Loucy (cell line): ENCODE results near the gene UBAC2.

ENCODE experiments used
- H2AFZ ChIP-seq: fragments of 200-600 bp; sonication (generic); 2 replicates; pipeline ENCODE4 v1.6.0; 2016; ENCODE audit warnings: antibody characterized with exemption, mild to moderate bottlenecking, low read length, moderate library complexity
- H3F3A ChIP-seq: fragments of 200-600 bp; 2 replicates; pipeline ENCODE4 v1.6.0; 2016; ENCODE audit warnings: antibody characterized with exemption, low read depth, mild to moderate bottlenecking
- H3K27me3 ChIP-seq: fragments of 200-600 bp; sonication (generic); 2 replicates; pipeline ENCODE4 v1.6.1; 2014; ENCODE audit warnings: low read length, mild to moderate bottlenecking; ENCODE audit not compliant: insufficient read depth, poor library complexity, severe bottlenecking
- H3K36me3 ChIP-seq: fragments of 200-600 bp; sonication (generic); 2 replicates; pipeline ENCODE4 v1.6.1; 2016; ENCODE audit warnings: low read length; ENCODE audit not compliant: insufficient read depth
- H3K4me1 ChIP-seq: fragments of 200-600 bp; sonication (generic); 2 replicates; pipeline ENCODE4 v1.5.1; 2014; ENCODE audit warnings: low read length, mild to moderate bottlenecking; ENCODE audit not compliant: insufficient read depth, poor library complexity, severe bottlenecking
- H3K4me2 ChIP-seq: fragments of 200-600 bp; sonication (generic); 2 replicates; pipeline ENCODE4 v1.6.0; 2014; ENCODE audit warnings: antibody characterized with exemption, low read length, low read depth, mild to moderate bottlenecking; ENCODE audit not compliant: poor library complexity, severe bottlenecking
- H3K4me3 ChIP-seq: fragments of 200-600 bp; sonication (generic); 2 replicates; pipeline ENCODE4 v1.5.1; 2014; ENCODE audit warnings: low read length, mild to moderate bottlenecking, mixed read lengths; ENCODE audit not compliant: poor library complexity, severe bottlenecking
- H3K79me2 ChIP-seq: fragments of 200-600 bp; sonication (generic); 2 replicates; pipeline ENCODE4 v1.6.1; 2014; ENCODE audit warnings: low read length; ENCODE audit not compliant: insufficient read depth
- H3K9ac ChIP-seq: fragments of 200-600 bp; sonication (generic); 2 replicates; pipeline ENCODE4 v1.6.0; 2014; ENCODE audit warnings: mild to moderate bottlenecking, low read depth, low read length, moderate library complexity; ENCODE audit not compliant: poor library complexity, severe bottlenecking
- H3K9me2 ChIP-seq: fragments of 200-600 bp; sonication (generic); replicated peaks from 2 replicates; pipeline ENCODE4 v1.6.1; 2016; ENCODE audit warnings: low read depth, low read length, mixed read lengths
- H3K9me3 ChIP-seq: fragments of 200-600 bp; sonication (generic); 2 replicates; pipeline ENCODE4 v1.6.1; 2014; ENCODE audit warnings: mild to moderate bottlenecking, antibody characterized with exemption, low read length, low read depth; ENCODE audit not compliant: insufficient read depth
- H4K20me1 ChIP-seq: fragments of 200-600 bp; sonication (generic); 2 replicates; pipeline ENCODE4 v1.6.0; 2014; ENCODE audit warnings: antibody characterized with exemption, low read length, mild to moderate bottlenecking; ENCODE audit not compliant: insufficient read depth, poor library complexity, severe bottlenecking
- EZH2phosphoT487 ChIP-seq: fragments of 200-600 bp; IDR thresholded peaks from 2 replicates; pipeline ENCODE4 v1.6.1; 2018; ENCODE audit warnings: antibody characterized with exemption, mild to moderate bottlenecking, moderate library complexity, borderline replicate concordance
- TF ChIP-seq, protein P1 (sequence below): fragments of 200-600 bp; sonication (generic); conservative IDR thresholded peaks from 2 replicates; pipeline ENCODE4 v1.5.1; 2014; ENCODE audit warnings: mild to moderate bottlenecking, antibody characterized with exemption, low read length

UBAC2 gene

DNA sequence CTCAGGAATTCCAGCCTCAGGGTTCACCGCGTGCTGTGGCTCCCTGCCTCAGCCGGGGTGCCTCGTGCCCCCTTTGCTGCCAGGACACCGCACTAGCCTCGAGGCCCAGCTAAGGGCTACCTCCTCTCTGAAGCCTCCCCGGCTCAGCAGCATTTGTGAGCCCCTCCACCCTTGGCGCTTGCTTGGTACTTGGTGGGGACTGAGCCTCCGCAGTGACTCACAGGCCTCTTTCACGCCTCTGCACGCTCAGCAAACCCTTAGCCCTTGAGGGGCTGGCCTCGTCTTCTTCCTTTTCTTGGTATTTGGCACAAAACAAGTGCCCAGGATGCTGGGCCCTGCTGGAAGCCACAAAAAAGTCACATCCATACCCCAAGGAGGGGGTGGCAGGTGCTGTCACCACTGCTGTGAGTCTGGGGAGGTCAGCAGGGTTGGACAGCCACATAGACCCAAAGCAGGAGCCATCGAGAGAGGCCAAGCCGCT, 215.2 kb downstream of the UBAC2 start:
- TF ChIP-seq, protein P1, sequence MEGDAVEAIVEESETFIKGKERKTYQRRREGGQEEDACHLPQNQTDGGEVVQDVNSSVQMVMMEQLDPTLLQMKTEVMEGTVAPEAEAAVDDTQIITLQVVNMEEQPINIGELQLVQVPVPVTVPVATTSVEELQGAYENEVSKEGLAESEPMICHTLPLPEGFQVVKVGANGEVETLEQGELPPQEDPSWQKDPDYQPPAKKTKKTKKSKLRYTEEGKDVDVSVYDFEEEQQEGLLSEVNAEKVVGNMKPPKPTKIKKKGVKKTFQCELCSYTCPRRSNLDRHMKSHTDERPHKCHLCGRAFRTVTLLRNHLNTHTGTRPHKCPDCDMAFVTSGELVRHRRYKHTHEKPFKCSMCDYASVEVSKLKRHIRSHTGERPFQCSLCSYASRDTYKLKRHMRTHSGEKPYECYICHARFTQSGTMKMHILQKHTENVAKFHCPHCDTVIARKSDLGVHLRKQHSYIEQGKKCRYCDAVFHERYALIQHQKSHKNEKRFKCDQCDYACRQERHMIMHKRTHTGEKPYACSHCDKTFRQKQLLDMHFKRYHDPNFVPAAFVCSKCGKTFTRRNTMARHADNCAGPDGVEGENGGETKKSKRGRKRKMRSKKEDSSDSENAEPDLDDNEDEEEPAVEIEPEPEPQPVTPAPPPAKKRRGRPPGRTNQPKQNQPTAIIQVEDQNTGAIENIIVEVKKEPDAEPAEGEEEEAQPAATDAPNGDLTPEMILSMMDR: no peak
- TF ChIP-seq EZH2phosphoT487: no peak
- no peaks in the 10 kb centered on the region for H3K36me3 ChIP-seq
- H3K79me2 ChIP-seq: no peaks in the 10 kb centered on the region
- H4K20me1 ChIP-seq: no peaks in the 10 kb centered on the region
- H3K9me2 ChIP-seq: no peaks in the 10 kb centered on the region
- no peak overlapping the region for H2AFZ ChIP-seq
- no peak overlapping the region for H3K4me2 ChIP-seq
- H3K9ac ChIP-seq: no peak overlapping the region
- H3K4me1 ChIP-seq: peaks cover 19% of the 10 kb centered on the region
- no peaks in the 10 kb centered on the region for H3K27me3 ChIP-seq
- H3K9me3 ChIP-seq: no peaks in the 10 kb centered on the region
- H3K4me3 ChIP-seq: no peak overlapping the region
- H3F3A ChIP-seq: no peaks in the 10 kb centered on the region

DNA sequence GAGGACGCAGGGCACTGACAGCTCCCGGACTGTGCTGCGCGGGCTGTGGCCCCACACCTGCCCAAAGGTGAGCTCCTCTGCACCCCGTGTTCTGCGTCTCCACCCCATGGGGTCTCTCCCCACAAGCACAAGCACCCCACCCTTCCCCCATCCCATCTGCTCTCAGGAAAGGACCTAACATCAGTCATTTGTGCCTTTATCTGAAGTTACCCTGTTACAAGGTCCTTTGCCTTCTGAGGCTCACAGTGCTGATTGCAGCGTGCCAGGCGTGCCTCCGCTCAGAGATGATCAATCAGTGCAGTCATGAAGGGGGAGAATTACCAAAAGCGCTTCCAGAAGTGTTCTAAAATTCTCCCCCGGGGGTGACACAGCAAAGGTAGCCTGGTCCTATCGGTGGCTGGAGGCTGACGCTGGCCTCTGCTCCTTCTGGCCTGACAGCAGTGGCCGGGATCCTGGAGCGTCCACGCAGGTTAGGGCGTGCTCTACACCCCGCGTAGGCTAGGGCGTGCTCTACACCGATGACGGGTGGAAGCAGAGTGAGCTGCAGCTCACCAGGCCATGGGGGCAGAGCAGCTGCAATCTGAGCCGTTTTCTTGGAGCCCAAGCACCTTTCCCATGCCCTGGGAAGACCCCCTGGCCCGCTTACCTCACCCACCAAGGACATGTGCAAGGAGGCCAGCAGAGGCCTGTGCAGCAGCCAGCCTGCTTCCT, 215.9 kb downstream of the UBAC2 start:
- peaks cover 19% of the 10 kb centered on the region for H3K4me1 ChIP-seq
- no peaks in the 10 kb centered on the region for H3K36me3 ChIP-seq
- no peak overlapping the region for H3K9ac ChIP-seq
- H3F3A ChIP-seq: no peaks in the 10 kb centered on the region
- H3K9me3 ChIP-seq: no peaks in the 10 kb centered on the region
- H2AFZ ChIP-seq: no peak overlapping the region
- TF ChIP-seq, protein P1: no peak
- TF ChIP-seq EZH2phosphoT487: no peak
- H3K4me2 ChIP-seq: no peak overlapping the region
- no peaks in the 10 kb centered on the region for H3K9me2 ChIP-seq
- no peak overlapping the region for H3K4me3 ChIP-seq
- no peaks in the 10 kb centered on the region for H3K79me2 ChIP-seq
- no peaks in the 10 kb centered on the region for H4K20me1 ChIP-seq
- no peaks in the 10 kb centered on the region for H3K27me3 ChIP-seq

DNA sequence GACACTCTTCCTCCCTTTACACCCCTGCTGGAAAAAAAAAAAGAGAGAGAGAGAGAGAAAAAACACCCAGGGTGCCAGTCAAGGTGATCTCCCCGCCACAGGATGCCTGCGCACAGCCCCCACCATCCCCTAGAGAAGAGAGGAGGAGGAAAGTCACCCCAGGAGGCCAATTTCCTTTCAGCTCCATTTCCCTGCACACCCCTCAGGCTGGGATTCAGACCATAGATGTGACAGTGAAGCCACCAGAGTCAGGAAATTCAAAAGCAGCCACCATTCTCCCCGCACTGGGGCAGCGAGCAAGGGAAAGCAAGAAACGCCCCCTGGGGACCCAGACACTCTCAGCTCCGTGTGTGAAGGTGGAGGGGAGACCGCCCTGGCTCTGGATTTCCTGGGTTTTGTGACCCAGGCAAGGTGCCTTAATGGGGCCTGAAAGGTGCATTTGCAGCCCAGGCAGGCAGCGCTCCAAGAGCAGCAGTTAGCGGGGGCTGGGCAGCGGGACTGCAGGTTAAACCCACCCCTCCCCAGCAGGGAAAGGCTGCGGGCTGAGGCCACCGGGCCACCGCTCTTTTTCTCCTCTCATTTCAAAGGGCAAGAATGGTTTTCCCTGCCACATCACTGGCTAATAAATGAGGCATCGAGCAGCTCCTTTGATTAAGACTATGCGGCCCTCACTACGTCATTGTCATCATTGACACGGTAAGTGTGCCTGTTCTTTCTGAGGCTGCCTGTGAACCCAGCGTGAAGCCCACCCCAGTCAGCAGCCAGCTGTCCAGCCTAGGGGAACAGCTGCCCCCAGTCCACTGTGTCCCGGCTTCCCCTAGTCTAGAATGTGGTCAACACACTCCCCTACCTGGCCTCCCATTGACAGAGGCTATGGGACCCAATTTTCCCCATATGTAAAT, 216.8 kb downstream of the UBAC2 start:
- Histone ChIP-seq H3K79me2 (no peaks in the 10 kb centered on the region), H3K36me3 (no peaks in the 10 kb centered on the region), H2AFZ (no peak overlapping the region), H3K4me3 (no peak overlapping the region), H3K4me1 (peaks cover 19% of the 10 kb centered on the region), H3K27me3 (no peaks in the 10 kb centered on the region), H3F3A (no peaks in the 10 kb centered on the region), H4K20me1 (no peaks in the 10 kb centered on the region), H3K9me2 (no peaks in the 10 kb centered on the region), H3K9ac (no peak overlapping the region), H3K9me3 (no peaks in the 10 kb centered on the region), H3K4me2 (no peak overlapping the region)
- TF ChIP-seq, protein P1: no peak
- no peak for TF ChIP-seq EZH2phosphoT487
